HEK293T (cell line): ENCODE data around the gene COPS7B.

ENCODE experiments used
- ELF4 ChIP-seq: fragments of 450-650 bp; IDR thresholded peaks from 2 replicates; pipeline ENCODE4 v1.6.1; 2017; ENCODE audit warnings: antibody characterized with exemption
- FOXA1 ChIP-seq: fragments of 450-650 bp; IDR thresholded peaks from 2 replicates; pipeline ENCODE4 v1.6.1; 2016; ENCODE audit warnings: mild to moderate bottlenecking
- FOXK2 ChIP-seq: fragments of 450-650 bp; IDR thresholded peaks from 2 replicates; pipeline ENCODE4 v1.6.1; 2016; ENCODE audit warnings: mild to moderate bottlenecking
- FOXM1 ChIP-seq: fragments of 450-650 bp; IDR thresholded peaks from 2 replicates; pipeline ENCODE4 v1.6.1; 2017; ENCODE audit warnings: mild to moderate bottlenecking, borderline replicate concordance
- HDGF ChIP-seq: fragments of 450-650 bp; IDR thresholded peaks from 2 replicates; pipeline ENCODE4 v1.6.1; 2017; ENCODE audit warnings: antibody characterized with exemption, borderline replicate concordance
- NFRKB ChIP-seq: fragments of 450-650 bp; IDR thresholded peaks from 2 replicates; pipeline ENCODE4 v1.6.1; 2016; ENCODE audit warnings: mild to moderate bottlenecking, moderate library complexity
- SP1 ChIP-seq: fragments of 450-650 bp; IDR thresholded peaks from 2 replicates; pipeline ENCODE4 v1.6.1; 2017
- SUZ12 ChIP-seq: fragments of 450-650 bp; IDR thresholded peaks from 2 replicates; pipeline ENCODE4 v1.6.1; 2016; ENCODE audit warnings: mild to moderate bottlenecking
- TARDBP ChIP-seq: fragments of 450-650 bp; IDR thresholded peaks from 2 replicates; pipeline ENCODE4 v1.6.1; 2016

DNA sequence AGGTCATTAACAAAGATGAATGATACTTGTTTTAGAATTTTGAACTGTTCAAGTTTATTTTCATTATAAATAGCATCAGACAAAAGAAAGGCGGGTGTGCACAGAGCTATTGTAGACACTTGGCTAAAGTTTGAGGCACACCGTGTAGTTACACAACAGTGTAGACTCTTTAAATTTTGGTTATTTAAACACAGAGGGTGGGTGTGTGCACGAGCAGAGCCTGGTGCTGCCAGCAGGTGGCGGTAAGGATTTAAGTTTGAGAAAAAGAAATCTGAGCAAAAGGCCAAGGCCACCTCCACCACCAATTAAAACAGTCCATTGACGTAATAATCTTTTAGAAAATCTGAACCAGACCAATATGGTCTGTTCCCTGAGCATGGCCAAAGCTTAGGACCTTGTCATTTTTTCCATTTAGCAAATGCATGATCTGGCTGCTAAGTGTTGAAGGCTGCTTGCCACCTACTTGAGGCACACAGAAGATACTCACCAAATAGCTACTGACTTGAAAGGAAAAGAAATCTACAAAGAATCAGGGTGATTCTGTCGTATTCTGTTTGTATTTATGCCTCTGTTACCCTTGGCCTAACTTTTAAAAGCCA, 14.3 kb downstream of the COPS7B start:
- TF ChIP-seq FOXA1 (no peak), TARDBP (no peak), FOXM1 (no peak), FOXK2 (no peak), ELF4 (no peak), HDGF (no peak), NFRKB (no peak), SP1 (no peak), SUZ12 (no peak)
